ENCODE measurements around the gene RNPEP. TPM values are rescaled to one million over a fixed set of nuclear protein-coding genes. Genes with fewer than 3 reads are reported as not detected.
"Not testable (repeated sequence)": the region's sequence is repeated elsewhere in the genome, so short reads cannot be mapped to it uniquely, and the experiment has no call there.

The RNPEP gene
- total RNA-seq, 2 experiments from 2014 or later, result 44.9 to 49.2 TPM

DNA sequence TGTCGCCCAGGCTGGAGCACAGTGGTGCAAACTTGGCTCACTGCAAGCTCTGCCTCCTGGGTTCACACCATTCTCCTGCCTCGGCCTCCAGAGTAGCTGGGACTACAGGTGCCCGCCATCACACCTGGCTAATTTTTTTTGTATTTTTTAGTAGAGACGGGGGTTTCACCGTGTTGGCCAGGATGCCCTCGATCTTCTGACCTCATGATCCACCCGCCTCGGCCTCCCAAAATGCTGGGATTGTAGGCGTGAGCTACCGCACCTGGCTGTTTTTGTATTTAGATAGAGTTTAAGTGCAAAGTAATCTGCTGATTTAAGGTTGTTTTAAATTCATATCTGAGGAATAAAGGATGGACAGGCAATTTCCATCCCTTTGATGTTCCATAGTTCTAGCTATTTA lies 20.1 kb upstream of the RNPEP start:
- intact Hi-C loops (cut with DNase I, micrococcal nuclease); H3K9me3 Mint-ChIP-seq (ENCODE audit: low read depth); H3K4me1 Mint-ChIP-seq; ATAC-seq; H3K27ac Mint-ChIP-seq; H3K4me3 Mint-ChIP-seq; DNase-seq; H3K27me3 Mint-ChIP-seq: not testable (repeated sequence)
- CTCF ChIA-PET, result interaction anchor here (0.9 to 2.7 kb wide), 8 partner anchors 10 to 418 kb away, joined by 3 to 12 read pairs (median 4); partner anchors contain the start of gene LMOD1
- POLR2A ChIA-PET, result interaction anchor here (1.5 kb wide), 1 partner anchor 12 kb away, joined by 4 read pairs; no protein-coding TSS in a partner anchor
- peaks cover 49% of the 10 kb centered on the region for H3K36me3 Mint-ChIP-seq (ENCODE audit: low read depth)

DNA sequence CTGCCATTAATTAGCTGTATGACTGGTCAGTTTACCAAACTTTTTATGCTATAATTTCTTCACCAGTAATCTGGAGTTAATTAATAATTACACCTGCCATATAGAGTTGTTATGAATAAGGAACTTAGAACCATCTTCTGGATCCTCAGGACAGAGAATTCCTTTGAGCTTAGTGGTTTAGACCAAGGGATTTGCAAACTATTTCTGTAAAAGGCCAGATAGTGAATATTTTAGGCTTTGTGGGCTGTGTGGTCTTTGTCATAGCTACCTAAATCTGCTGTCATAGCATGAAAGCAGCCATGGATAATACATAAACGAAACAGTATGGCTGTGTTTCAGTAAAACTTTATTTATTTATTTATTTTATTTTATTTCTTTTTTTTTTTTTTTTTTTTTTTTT lies 18.2 kb upstream of the RNPEP start:
- Mint-ChIP-seq H3K4me1 (no peaks in the 10 kb centered on the region), H3K9me3 (ENCODE audit: low read depth) (no peaks in the 10 kb centered on the region), H3K27ac (no peak overlapping the region), H3K27me3 (no peaks in the 10 kb centered on the region), H3K4me3 (no peak overlapping the region), H3K36me3 (ENCODE audit: low read depth) (peaks cover 41% of the 10 kb centered on the region)
- ChIA-PET CTCF (interaction anchor here (0.6 to 2.7 kb wide), 6 partner anchors 10 to 86 kb away, joined by 3 to 11 read pairs (median 6); partner anchors contain the start of gene LMOD1), POLR2A (interaction anchor here (0.9 kb wide), 1 partner anchor 9 kb away, joined by 3 read pairs; the partner anchor contains the start of gene TIMM17A)
- intact Hi-C loops (cut with DNase I, micrococcal nuclease), result no loop called here
- DNase-seq (no peak), ATAC-seq (no peak)

- no peak overlapping the region for H3K4me3 Mint-ChIP-seq
- DNase-seq, result no peak
- H3K36me3 Mint-ChIP-seq (ENCODE audit: low read depth), result peaks cover 45% of the 10 kb centered on the region
- intact Hi-C loops (cut with DNase I, micrococcal nuclease), result no loop called here
- no peaks in the 10 kb centered on the region for H3K9me3 Mint-ChIP-seq (ENCODE audit: low read depth)
- no peak overlapping the region for H3K27ac Mint-ChIP-seq
- no peaks in the 10 kb centered on the region for H3K4me1 Mint-ChIP-seq
- H3K27me3 Mint-ChIP-seq, result no peaks in the 10 kb centered on the region
- ATAC-seq, result no peak
- POLR2A ChIA-PET, result no interaction called here
- CTCF ChIA-PET, result interaction anchor here (0.5 to 0.6 kb wide), 2 partner anchors 14 to 92 kb away, joined by 3 to 5 read pairs; no protein-coding TSS in a partner anchor
These were observed 16.3 kb upstream of the RNPEP start for GRCh38 chr1:201966171-201966570.

- peaks cover 35% of the 10 kb centered on the region for H3K36me3 Mint-ChIP-seq (ENCODE audit: low read depth)
- no peak for DNase-seq
- intact Hi-C loops (cut with DNase I, micrococcal nuclease), result no loop called here
- ATAC-seq, result no peak
- no peaks in the 10 kb centered on the region for H3K27me3 Mint-ChIP-seq
- no peaks in the 10 kb centered on the region for H3K9me3 Mint-ChIP-seq (ENCODE audit: low read depth)
- H3K27ac Mint-ChIP-seq, result no peak overlapping the region
- ChIA-PET CTCF (interaction anchor here (0.6 to 1.5 kb wide), 5 partner anchors 12 to 75 kb away, joined by 3 to 8 read pairs (median 3); no protein-coding TSS in a partner anchor), POLR2A (interaction anchor here (0.6 to 0.7 kb wide), 2 partner anchors 174 to 454 kb away, joined by 5 to 7 read pairs; no protein-coding TSS in a partner anchor)
- H3K4me3 Mint-ChIP-seq, result no peak overlapping the region
- no peaks in the 10 kb centered on the region for H3K4me1 Mint-ChIP-seq
These were observed 14.1 kb upstream of the RNPEP start for GRCh38 chr1:201968202-201968925.

DNA sequence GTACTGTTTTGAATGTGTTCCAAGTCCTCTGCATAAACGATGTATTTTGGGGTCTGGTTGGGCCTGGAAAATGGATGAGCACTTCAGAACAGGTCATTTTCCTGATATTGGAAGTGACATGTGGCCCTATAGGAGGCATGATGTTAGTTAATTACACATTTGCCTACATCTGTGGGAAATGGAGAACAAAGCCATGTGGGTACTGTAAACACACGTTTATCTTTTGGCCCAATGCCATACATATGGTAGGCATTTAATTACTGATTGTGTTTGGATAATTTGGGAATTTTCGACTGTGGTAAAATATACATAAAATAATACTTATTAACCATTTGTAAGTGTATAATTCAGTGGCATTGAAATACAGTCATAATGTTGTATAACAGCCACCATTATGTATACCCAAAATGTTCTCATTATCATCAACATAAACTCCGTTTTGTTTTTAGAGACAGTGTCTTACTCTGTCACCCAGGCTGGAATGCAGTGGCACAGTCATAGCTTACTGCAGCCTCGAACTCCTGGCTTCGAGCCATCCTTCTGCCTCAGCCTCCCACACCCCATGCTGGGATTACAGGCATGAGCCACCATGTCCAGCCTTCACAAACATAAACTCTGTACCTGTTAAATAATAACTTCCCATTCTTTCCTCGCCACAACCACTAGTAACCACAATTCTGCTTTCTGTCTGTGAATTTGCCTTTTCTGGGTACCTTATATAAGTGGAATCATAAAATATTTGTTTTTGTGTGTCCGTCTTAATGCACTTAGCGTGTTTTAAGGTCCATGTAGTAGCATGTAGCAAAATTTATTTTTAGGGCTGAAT lies 11.9 kb upstream of the RNPEP start:
- no peaks in the 10 kb centered on the region for H3K9me3 Mint-ChIP-seq (ENCODE audit: low read depth)
- no peak overlapping the region for H3K4me3 Mint-ChIP-seq
- POLR2A ChIA-PET, result no interaction called here
- intact Hi-C loops (cut with DNase I, micrococcal nuclease), result loop anchor here in 1 of 2 experiments (5.0 kb wide), 1 partner anchor 93 kb away; no protein-coding TSS in a partner anchor
- H3K27ac Mint-ChIP-seq, result no peak overlapping the region
- DNase-seq, result no peak
- no peaks in the 10 kb centered on the region for H3K27me3 Mint-ChIP-seq
- no peaks in the 10 kb centered on the region for H3K4me1 Mint-ChIP-seq
- H3K36me3 Mint-ChIP-seq (ENCODE audit: low read depth), result peaks cover 29% of the 10 kb centered on the region
- ATAC-seq, result no peak
- CTCF ChIA-PET, result interaction anchor here (0.6 to 4.6 kb wide), 4 partner anchors 13 to 998 kb away, joined by 3 to 93 read pairs (median 4); no protein-coding TSS in a partner anchor

DNA sequence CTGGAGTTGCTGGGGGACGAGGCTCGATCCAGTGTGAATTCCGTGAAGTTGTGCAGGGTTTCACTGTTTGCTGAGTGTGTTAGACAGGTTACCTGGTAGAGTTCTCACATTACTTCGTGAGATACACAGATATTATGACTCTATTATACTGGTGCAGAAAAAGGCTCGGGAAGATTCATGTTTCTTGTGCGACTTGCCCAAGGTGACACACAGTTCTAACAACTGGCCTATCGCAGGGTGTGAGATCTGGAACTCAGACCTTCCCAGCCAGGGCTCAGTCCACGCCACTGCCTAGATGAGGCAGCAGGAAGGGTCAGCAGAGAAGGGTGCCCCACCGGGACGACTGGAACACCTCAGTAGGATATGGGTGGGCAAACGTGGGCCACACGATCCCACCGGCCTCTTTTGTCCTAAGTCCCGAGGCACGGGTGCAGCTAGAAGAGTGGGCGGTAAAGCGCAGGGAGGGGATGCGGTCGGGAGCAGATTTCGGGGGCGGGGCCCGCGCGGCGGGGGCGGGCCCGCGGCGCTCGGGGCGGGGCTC lies 296 bp upstream of the RNPEP start:
- Mint-ChIP-seq H3K27ac (peak overlapping the region; percentile 80), H3K9me3 (ENCODE audit: low read depth) (no peaks in the 10 kb centered on the region)

DNA sequence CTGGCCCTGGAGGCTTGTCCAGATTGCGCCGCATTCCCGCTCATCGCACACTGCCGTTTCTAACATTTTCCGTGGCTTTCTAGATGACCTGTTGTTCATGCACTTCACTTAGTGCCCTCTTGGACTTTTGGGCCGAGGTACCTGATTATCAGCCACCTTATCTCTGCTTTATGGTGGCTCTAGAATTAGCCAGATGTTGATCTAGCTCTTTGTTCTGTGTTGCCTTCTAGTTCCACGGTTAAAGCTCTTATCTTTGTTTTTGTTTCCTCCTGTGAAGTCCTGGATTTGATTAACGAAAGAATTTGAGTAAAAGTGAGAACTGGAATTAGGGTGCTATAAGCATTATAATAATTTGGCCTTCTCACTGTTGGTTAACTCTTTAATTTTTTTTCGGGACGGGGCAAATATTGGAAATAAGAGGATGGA lies 945 bp downstream of the RNPEP start:
- peaks cover 3% of the 10 kb centered on the region for H3K36me3 Mint-ChIP-seq (ENCODE audit: low read depth)
- no peaks in the 10 kb centered on the region for H3K27me3 Mint-ChIP-seq
- peak overlapping the region; percentile 86 for H3K4me3 Mint-ChIP-seq
- peak overlapping the region; percentile 75 for H3K27ac Mint-ChIP-seq
- ATAC-seq, result peak; percentile 20
- ChIA-PET POLR2A (no interaction called here), CTCF (interaction anchor here (0.6 to 4.4 kb wide), 7 partner anchors 9 to 187 kb away, joined by 3 to 20 read pairs (median 3); no protein-coding TSS in a partner anchor)
- no peak for DNase-seq
- intact Hi-C loops (cut with DNase I, micrococcal nuclease), result loop anchor here in 1 of 2 experiments (2.0 kb wide), 1 partner anchor 87 kb away; no protein-coding TSS in a partner anchor
- H3K9me3 Mint-ChIP-seq (ENCODE audit: low read depth), result no peaks in the 10 kb centered on the region
- peaks cover 16% of the 10 kb centered on the region for H3K4me1 Mint-ChIP-seq

More for the DNA sequence above, 296 bp upstream of the RNPEP start:
- peak; percentile 11 for ATAC-seq
- Mint-ChIP-seq H3K36me3 (ENCODE audit: low read depth) (peaks cover 3% of the 10 kb centered on the region), H3K4me3 (peak overlapping the region; percentile 86), H3K4me1 (peaks cover 16% of the 10 kb centered on the region), H3K27me3 (no peaks in the 10 kb centered on the region)
- ChIA-PET CTCF (interaction anchor here (0.5 to 4.4 kb wide), 4 partner anchors 9 to 86 kb away, joined by 3 to 20 read pairs (median 12); no protein-coding TSS in a partner anchor), POLR2A (interaction anchor here (0.6 kb wide), 1 partner anchor 23 kb away, joined by 4 read pairs; no protein-coding TSS in a partner anchor)
- peak; percentile 80 for DNase-seq
- intact Hi-C loops (cut with DNase I, micrococcal nuclease), result loop anchor here (1.0 to 2.0 kb wide), 4 partner anchors 27 to 178 kb away; partner anchors contain the start of genes TIMM17A (in 2 of the 2), IPO9 (in 1 of the 2) and PTPN7 (in 1 of the 2)

GRCh38 chr1:201984446-201984845 lies 2.0 kb downstream of the RNPEP start:
- no peak overlapping the region for H3K27ac Mint-ChIP-seq
- ChIA-PET CTCF (interaction anchor here (0.6 to 4.4 kb wide), 6 partner anchors 11 to 424 kb away, joined by 3 to 20 read pairs (median 4); no protein-coding TSS in a partner anchor), POLR2A (interaction anchor here (0.7 kb wide), 1 partner anchor 33 kb away, joined by 4 read pairs; no protein-coding TSS in a partner anchor)
- no peaks in the 10 kb centered on the region for H3K9me3 Mint-ChIP-seq (ENCODE audit: low read depth)
- DNase-seq (no peak), ATAC-seq (no peak)
- intact Hi-C loops (cut with DNase I, micrococcal nuclease), result no loop called here
- H3K36me3 Mint-ChIP-seq (ENCODE audit: low read depth), result peaks cover 6% of the 10 kb centered on the region
- no peaks in the 10 kb centered on the region for H3K27me3 Mint-ChIP-seq
- peak overlapping the region; percentile 86 for H3K4me3 Mint-ChIP-seq
- H3K4me1 Mint-ChIP-seq, result peaks cover 16% of the 10 kb centered on the region

DNA sequence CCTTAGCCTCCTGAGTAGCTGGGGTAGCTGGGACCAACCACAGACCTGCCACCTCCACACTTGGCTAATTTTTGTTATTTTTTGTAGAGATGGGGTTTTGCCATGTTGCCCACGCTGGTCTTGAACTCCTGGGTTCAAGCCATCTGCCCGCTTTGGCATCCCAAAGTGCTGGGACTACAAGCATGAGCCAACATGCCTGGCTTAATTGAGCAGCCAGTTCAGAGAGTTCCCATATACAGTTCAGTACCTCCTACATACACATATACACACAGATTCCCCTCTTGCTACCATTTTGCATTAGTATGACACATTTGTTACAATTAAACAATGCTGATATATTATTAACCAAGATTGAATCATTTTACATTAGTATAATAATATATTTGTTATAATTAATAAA lies 2.9 kb downstream of the RNPEP start:
- DNase-seq (no peak), ATAC-seq (no peak)
- H3K36me3 Mint-ChIP-seq (ENCODE audit: low read depth), result peaks cover 8% of the 10 kb centered on the region
- no peak overlapping the region for H3K27ac Mint-ChIP-seq
- no peaks in the 10 kb centered on the region for H3K9me3 Mint-ChIP-seq (ENCODE audit: low read depth)
- ChIA-PET CTCF (interaction anchor here (0.7 to 4.4 kb wide), 4 partner anchors 12 to 396 kb away, joined by 3 to 20 read pairs (median 3); no protein-coding TSS in a partner anchor), POLR2A (no interaction called here)
- H3K4me3 Mint-ChIP-seq, result no peak overlapping the region
- intact Hi-C loops (cut with DNase I, micrococcal nuclease), result no loop called here
- peaks cover 16% of the 10 kb centered on the region for H3K4me1 Mint-ChIP-seq
- H3K27me3 Mint-ChIP-seq, result no peaks in the 10 kb centered on the region

GRCh38 chr1:201988601-201989000 lies 6.2 kb downstream of the RNPEP start:
- Mint-ChIP-seq H3K4me3 (no peak overlapping the region), H3K9me3 (ENCODE audit: low read depth) (no peaks in the 10 kb centered on the region), H3K36me3 (ENCODE audit: low read depth) (peaks cover 25% of the 10 kb centered on the region), H3K4me1 (peaks cover 10% of the 10 kb centered on the region), H3K27ac (no peak overlapping the region), H3K27me3 (no peaks in the 10 kb centered on the region)
- intact Hi-C loops (cut with DNase I, micrococcal nuclease), result no loop called here
- DNase-seq, result no peak
- ChIA-PET POLR2A (no interaction called here), CTCF (interaction anchor here (1.0 to 2.2 kb wide), 3 partner anchors 10 to 16 kb away, joined by 3 to 6 read pairs (median 4); no protein-coding TSS in a partner anchor)
- no peak for ATAC-seq
